H9 (cell line): Measurements from ENCODE around the gene EFL1. TPM values are rescaled to one million over a fixed set of nuclear protein-coding genes. Genes with fewer than 3 reads are reported as not detected.

Experiments
- DNase-seq: peaks from one replicate; pipeline ENCODE4 v3.0.0-alpha.2; 2017
- H2AFZ ChIP-seq: one replicate; pipeline ENCODE4 v1.6.1; 2013; ENCODE audit warnings: mild to moderate bottlenecking, low read length, control low read depth, moderate library complexity
- H2AK5ac ChIP-seq: 2 replicates; pipeline ENCODE4 v1.6.1; 2013; ENCODE audit warnings: low read length, control low read depth, mixed read lengths; ENCODE audit not compliant: insufficient read length
- H2BK120ac ChIP-seq: one replicate; pipeline ENCODE4 v1.6.1; 2013; ENCODE audit warnings: low read depth, mild to moderate bottlenecking, low read length, control low read depth, inconsistent platforms; ENCODE audit not compliant: poor library complexity, severe bottlenecking
- H2BK12ac ChIP-seq: 2 replicates; pipeline ENCODE4 v1.6.1; 2013; ENCODE audit warnings: low read length, control low read depth, mixed read lengths, low read depth; ENCODE audit not compliant: insufficient read length
- H2BK15ac ChIP-seq: 2 replicates; pipeline ENCODE4 v1.6.1; 2013; ENCODE audit warnings: low read depth, low read length, control low read depth
- H2BK20ac ChIP-seq: one replicate; pipeline ENCODE4 v1.6.1; 2013; ENCODE audit warnings: low read depth, mild to moderate bottlenecking, low read length, control low read depth, inconsistent platforms; ENCODE audit not compliant: poor library complexity, severe bottlenecking
- H2BK5ac ChIP-seq: 2 replicates; pipeline ENCODE4 v1.6.1; 2013; ENCODE audit warnings: low read length, control low read depth, mixed read lengths; ENCODE audit not compliant: insufficient read length
- H3K14ac ChIP-seq: 2 replicates; pipeline ENCODE4 v1.6.1; 2013; ENCODE audit warnings: low read length, control low read depth; ENCODE audit not compliant: insufficient read depth
- H3K18ac ChIP-seq: 2 replicates; pipeline ENCODE4 v1.6.1; 2013; ENCODE audit warnings: low read depth, mild to moderate bottlenecking, mixed read lengths, low read length, control low read depth; ENCODE audit not compliant: insufficient read length
- H3K23ac ChIP-seq: 2 replicates; pipeline ENCODE4 v1.6.1; 2013; ENCODE audit warnings: low read length, control low read depth, mixed read lengths, low read depth; ENCODE audit not compliant: insufficient read length
- H3K23me2 ChIP-seq: 2 replicates; pipeline ENCODE4 v1.6.1; 2013; ENCODE audit warnings: low read depth, mild to moderate bottlenecking, mixed read lengths, low read length, control low read depth; ENCODE audit not compliant: insufficient read length, poor library complexity, severe bottlenecking
- H3K27ac ChIP-seq: 2 replicates; pipeline ENCODE4 v1.5.1; 2013; ENCODE audit warnings: low read length, control low read depth, mixed read lengths, low read depth; ENCODE audit not compliant: insufficient read length
- H3K27me3 ChIP-seq: 2 replicates; pipeline ENCODE4 v1.6.1; 2013; ENCODE audit warnings: low read length, control low read depth, inconsistent platforms; ENCODE audit not compliant: insufficient read depth
- H3K4ac ChIP-seq: 2 replicates; pipeline ENCODE4 v1.6.1; 2013; ENCODE audit warnings: low read depth, mild to moderate bottlenecking, control low read depth, inconsistent platforms, low read length, moderate library complexity
- H3K4me1 ChIP-seq: 2 replicates; pipeline ENCODE4 v1.6.1; 2013; ENCODE audit warnings: low read length, control low read depth, inconsistent platforms; ENCODE audit not compliant: insufficient read depth
- H3K4me2 ChIP-seq: 2 replicates; pipeline ENCODE4 v1.6.1; 2013; ENCODE audit warnings: low read length, control low read depth, mixed read lengths; ENCODE audit not compliant: insufficient read length, insufficient read depth
- H3K56ac ChIP-seq: 2 replicates; pipeline ENCODE4 v1.6.1; 2013; ENCODE audit warnings: low read depth, mild to moderate bottlenecking, mixed read lengths, low read length, control low read depth; ENCODE audit not compliant: insufficient read length
- H3K79me1 ChIP-seq: 2 replicates; pipeline ENCODE4 v1.6.1; 2013; ENCODE audit warnings: low read depth, mild to moderate bottlenecking, moderate library complexity, low read length, control low read depth, inconsistent platforms; ENCODE audit not compliant: insufficient read depth, poor library complexity, severe bottlenecking
- H3K79me2 ChIP-seq: 2 replicates; pipeline ENCODE4 v1.6.1; 2013; ENCODE audit warnings: low read length, control low read depth, inconsistent platforms; ENCODE audit not compliant: insufficient read depth
- H3K9ac ChIP-seq: 2 replicates; pipeline ENCODE4 v1.6.1; 2013; ENCODE audit warnings: low read length, control low read depth, mixed read lengths; ENCODE audit not compliant: insufficient read length; ENCODE audit errors: extremely low read depth
- H3K9me3 ChIP-seq: one replicate; pipeline ENCODE4 v1.6.1; 2013; ENCODE audit warnings: low read depth, low read length, inconsistent platforms; ENCODE audit not compliant: control insufficient read depth
- H3T11ph ChIP-seq: one replicate; pipeline ENCODE4 v1.6.1; 2013; ENCODE audit warnings: mild to moderate bottlenecking, low read length, control low read depth, inconsistent platforms
- H4K20me1 ChIP-seq: one replicate; pipeline ENCODE4 v1.6.1; 2013; ENCODE audit not compliant: control insufficient read depth, insufficient read length, insufficient read depth
- H4K5ac ChIP-seq: 2 replicates; pipeline ENCODE4 v1.6.1; 2013; ENCODE audit warnings: low read depth, mild to moderate bottlenecking, mixed read lengths, low read length, control low read depth; ENCODE audit not compliant: insufficient read length
- H4K8ac ChIP-seq: replicated peaks from 2 replicates; pipeline ENCODE4 v1.6.1; 2013; ENCODE audit warnings: low read length, control low read depth, mixed read lengths, low read depth; ENCODE audit not compliant: insufficient read length
- H4K91ac ChIP-seq: 2 replicates; pipeline ENCODE4 v1.6.1; 2013; ENCODE audit warnings: low read depth, mild to moderate bottlenecking, moderate library complexity, mixed read lengths, low read length, control low read depth; ENCODE audit not compliant: insufficient read length
- H3K27ac Mint-ChIP-seq, 3 experiments: 2 replicates in 2 of 3; 3 replicates in 1 of 3; pipeline ENCODE4 v1.8.0; 2020 to 2021; ENCODE audit warnings: mixed read lengths in 3 of 3, mild to moderate bottlenecking in 1 of 3, moderate library complexity in 1 of 3
- H3K27me3 Mint-ChIP-seq: 2 replicates; pipeline ENCODE4 v1.8.0; 2021; ENCODE audit warnings: low read depth, mild to moderate bottlenecking, moderate library complexity, mixed read lengths
- H3K36me3 Mint-ChIP-seq, 3 experiments: 2 replicates in 2 of 3; 3 replicates in 1 of 3; pipeline ENCODE4 v1.8.0; 2020 to 2021; ENCODE audit warnings: low read depth in 3 of 3, mixed read lengths in 3 of 3; ENCODE audit not compliant: insufficient read depth in 1 of 3
- H3K4me1 Mint-ChIP-seq, 2 experiments: 2 replicates each; pipeline ENCODE4 v1.8.0; 2020; ENCODE audit warnings: mixed read lengths in 2 of 2
- H3K4me3 Mint-ChIP-seq, 2 experiments: 2 replicates in 1 of 2; 3 replicates in 1 of 2; pipeline ENCODE4 v1.8.0; 2020 to 2021; ENCODE audit warnings: mild to moderate bottlenecking in 2 of 2, mixed read lengths in 2 of 2, moderate library complexity in 1 of 2
- H3K9me3 Mint-ChIP-seq, 2 experiments: 2 replicates in 1 of 2; 3 replicates in 1 of 2; pipeline ENCODE4 v1.8.0; 2020; ENCODE audit warnings: mild to moderate bottlenecking in 2 of 2, mixed read lengths in 2 of 2, moderate library complexity in 1 of 2
- CTCF ChIP-seq: fragments of 200-600 bp; sonication (generic); conservative IDR thresholded peaks from 3 replicates; pipeline ENCODE4 v1.8.0; 2021; ENCODE audit warnings: antibody characterized with exemption, mild to moderate bottlenecking
- WGBS: extraction: QIAGEN DNeasy Blood & Tissue Kit; methylation state at CpG from one replicate; pipeline ENCODE4 v1.1.7; 2013; ENCODE audit warnings: missing lambda C conversion rate, low lambda C conversion rate, mixed read lengths; ENCODE audit not compliant: insufficient read length; ENCODE audit errors: extremely low coverage; 5-methylcytosine and 5-hydroxymethylcytosine counted together
- total RNA-seq: library from RNA; stranded (reverse); gene quantifications from 2 replicates; pipeline ENCODE4 v1.2.1, GENCODE V29; 2021

The EFL1 gene
- total RNA-seq, 1 experiment from 2014 or later, result 29.4 TPM

- no peak for TF ChIP-seq CTCF
- no peak overlapping the region for H2BK20ac ChIP-seq
- no peak overlapping the region for H3K14ac ChIP-seq
- WGBS, result no CpG with 5 or more reads among the region's 2 CpGs
- no peak overlapping the region for H2BK12ac ChIP-seq
- no peak overlapping the region for H2BK15ac ChIP-seq
- H3K9ac ChIP-seq, result no peak overlapping the region
- no peaks in the 10 kb centered on the region for H3K27me3 ChIP-seq
- H3K23me2 ChIP-seq, result no peaks in the 10 kb centered on the region
- H2BK5ac ChIP-seq, result no peak overlapping the region
- H3T11ph ChIP-seq, result no peak overlapping the region
- H4K20me1 ChIP-seq, result no peaks in the 10 kb centered on the region
- Mint-ChIP-seq H3K9me3 (no peaks in the 10 kb centered on the region), H3K27ac (no peak overlapping the region), H3K4me1 (no peaks in the 10 kb centered on the region), H3K27me3 (no peaks in the 10 kb centered on the region), H3K36me3 (no peaks in the 10 kb centered on the region; a peak in 2 of 7 replicates), H3K4me3 (no peak overlapping the region)
- H3K23ac ChIP-seq, result no peak overlapping the region
- no peaks in the 10 kb centered on the region for H3K4me1 ChIP-seq
- no peak overlapping the region for H3K56ac ChIP-seq
- H4K8ac ChIP-seq, result no peak overlapping the region
- no peak overlapping the region for H4K5ac ChIP-seq
- no peaks in the 10 kb centered on the region for H3K79me1 ChIP-seq
- no peak overlapping the region for H4K91ac ChIP-seq
- no peak for DNase-seq
- no peaks in the 10 kb centered on the region for H3K79me2 ChIP-seq
- no peak overlapping the region for H3K4ac ChIP-seq
- H3K27ac ChIP-seq, result no peak overlapping the region
- no peak overlapping the region for H3K18ac ChIP-seq
- no peak overlapping the region for H2AK5ac ChIP-seq
- H3K9me3 ChIP-seq, result no peaks in the 10 kb centered on the region
- H3K4me2 ChIP-seq, result no peak overlapping the region
- H2AFZ ChIP-seq, result no peak overlapping the region
- no peak overlapping the region for H2BK120ac ChIP-seq
Measured at GRCh38 chr15:82168757-82169156, 93.8 kb downstream of the EFL1 start.
